SU-DHL-6 (cell line): ENCODE results near the gene ZNF433.
"Not testable (repeated sequence)": the region's sequence is repeated elsewhere in the genome, so short reads cannot be mapped to it uniquely, and the experiment has no call there.

Source experiments
- H2AFZ ChIP-seq: fragments of 200-600 bp; sonication (generic); 2 replicates; pipeline ENCODE4 v1.6.1; 2014; ENCODE audit warnings: low read depth, mild to moderate bottlenecking, moderate library complexity, mixed read lengths, antibody characterized with exemption, low read length; ENCODE audit not compliant: severe bottlenecking
- H3F3A ChIP-seq: fragments of 200-600 bp; shearing (Covaris generic); 2 replicates; pipeline ENCODE4 v1.6.0; 2016; ENCODE audit warnings: antibody characterized with exemption, mild to moderate bottlenecking; ENCODE audit not compliant: insufficient read depth
- H3K27ac ChIP-seq: fragments of 200-600 bp; sonication (generic); 2 replicates; pipeline ENCODE4 v1.5.1; 2016; ENCODE audit warnings: low read depth, mild to moderate bottlenecking, low read length, moderate library complexity, mixed read lengths
- H3K27me3 ChIP-seq: fragments of 200-600 bp; sonication (generic), shearing (Covaris generic); 2 replicates; pipeline ENCODE4 v1.6.0; 2014; ENCODE audit warnings: mild to moderate bottlenecking, low read length
- H3K36me3 ChIP-seq: fragments of 200-600 bp; sonication (generic); 2 replicates; pipeline ENCODE4 v1.6.1; 2014; ENCODE audit warnings: mild to moderate bottlenecking, low read length, mixed read lengths
- H3K4me2 ChIP-seq: fragments of 300-600, 200-600 bp; shearing (Covaris generic), sonication (generic); 2 replicates; pipeline ENCODE4 v1.6.0; 2014; ENCODE audit warnings: low read length, low read depth, mild to moderate bottlenecking; ENCODE audit not compliant: poor library complexity, severe bottlenecking
- H3K4me3 ChIP-seq: fragments of 200-600 bp; sonication (generic); 2 replicates; pipeline ENCODE4 v1.5.1; 2014; ENCODE audit warnings: antibody characterized with exemption, low read length, mild to moderate bottlenecking, mixed read lengths; ENCODE audit not compliant: insufficient read depth, poor library complexity, severe bottlenecking
- H3K79me2 ChIP-seq: fragments of 200-600 bp; sonication (generic); 2 replicates; pipeline ENCODE4 v1.6.1; 2014; ENCODE audit warnings: mild to moderate bottlenecking, low read length, moderate library complexity; ENCODE audit not compliant: insufficient read depth
- H3K9ac ChIP-seq: fragments of 200-600 bp; sonication (generic); 2 replicates; pipeline ENCODE4 v1.7.0; 2014; ENCODE audit warnings: mild to moderate bottlenecking, low read length
- H3K9me2 ChIP-seq: fragments of 200-600 bp; sonication (generic); replicated peaks from 2 replicates; pipeline ENCODE4 v1.6.1; 2014; ENCODE audit warnings: low read length; ENCODE audit not compliant: insufficient read depth
- H3K9me3 ChIP-seq: fragments of 200-600 bp; sonication (generic); 2 replicates; pipeline ENCODE4 v1.6.1; 2014; ENCODE audit warnings: low read length, mixed read lengths; ENCODE audit not compliant: insufficient read depth
- H4K20me1 ChIP-seq: fragments of 200-600 bp; sonication (generic); 2 replicates; pipeline ENCODE4 v1.6.1; 2014; ENCODE audit warnings: low read depth, mild to moderate bottlenecking, antibody characterized with exemption, low read length, moderate library complexity, mixed read lengths
- CTCF ChIP-seq: fragments of 200-600 bp; sonication (generic); IDR thresholded peaks from one replicate; pipeline ENCODE4 v1.5.1; 2017; ENCODE audit warnings: antibody characterized with exemption, mild to moderate bottlenecking, low read length, moderate library complexity; ENCODE audit not compliant: insufficient read depth, poor library complexity, severe bottlenecking
- EZH2phosphoT487 ChIP-seq: fragments of 200-600 bp; sonication (generic), shearing (Covaris generic); conservative IDR thresholded peaks from 2 replicates; pipeline ENCODE4 v1.6.1; 2018; ENCODE audit warnings: mild to moderate bottlenecking, antibody characterized with exemption, low read length, moderate library complexity, mixed read lengths

ZNF433 gene

GRCh38 chr19:12035220-12036172 is at the start of gene ZNF433:
ZNF433 (minus strand) TSS chr19:12035679; CDS start chr19:12035539, 140 bp downstream.
- no peaks in the 10 kb centered on the region for H3K79me2 ChIP-seq
- no peaks in the 10 kb centered on the region for H3K9me3 ChIP-seq
- H2AFZ ChIP-seq, result peak within 1 kb of the TSS; percentile 86
- TF ChIP-seq CTCF (no peak), EZH2phosphoT487 (no peak)
- H3K27me3 ChIP-seq, result no peaks in the 10 kb centered on the region
- H3K9me2 ChIP-seq, result no peaks in the 10 kb centered on the region
- peak within 1 kb of the TSS; percentile 52 for H3K4me3 ChIP-seq
- H3K4me2 ChIP-seq, result peak within 1 kb of the TSS; percentile 57
- no peaks in the 10 kb centered on the region for H3F3A ChIP-seq
- H3K9ac ChIP-seq, result peak within 1 kb of the TSS; percentile 48
- no peak within 1 kb of the TSS for H3K27ac ChIP-seq
- no peaks in the 10 kb centered on the region for H4K20me1 ChIP-seq
- H3K36me3 ChIP-seq, result no peaks in the 10 kb centered on the region

GRCh38 chr19:12083336-12083735 is 47.9 kb upstream of the ZNF433 start:
- not testable (repeated sequence) for H3K9ac ChIP-seq, H2AFZ ChIP-seq, H3K4me2 ChIP-seq, H3K79me2 ChIP-seq, H3K27ac ChIP-seq, H3K9me3 ChIP-seq, H3K27me3 ChIP-seq, H3K9me2 ChIP-seq, H3K36me3 ChIP-seq, H3K4me3 ChIP-seq, H4K20me1 ChIP-seq, H3F3A ChIP-seq

GRCh38 chr19:12077375-12077774 is 41.9 kb upstream of the ZNF433 start:
- H2AFZ ChIP-seq, result no peak overlapping the region
- H3K4me3 ChIP-seq, result no peak overlapping the region
- no peaks in the 10 kb centered on the region for H3K9me2 ChIP-seq
- TF ChIP-seq EZH2phosphoT487 (no peak), CTCF (no peak)
- H3K27ac ChIP-seq, result no peak overlapping the region
- no peaks in the 10 kb centered on the region for H3K27me3 ChIP-seq
- H3K4me2 ChIP-seq, result no peak overlapping the region
- no peaks in the 10 kb centered on the region for H4K20me1 ChIP-seq
- H3F3A ChIP-seq, result no peaks in the 10 kb centered on the region; the same call in 1 of the 2 replicates
- H3K79me2 ChIP-seq, result no peaks in the 10 kb centered on the region
- no peak overlapping the region for H3K9ac ChIP-seq
- peaks cover 53% of the 10 kb centered on the region for H3K36me3 ChIP-seq
- H3K9me3 ChIP-seq, result peaks cover 52% of the 10 kb centered on the region

DNA sequence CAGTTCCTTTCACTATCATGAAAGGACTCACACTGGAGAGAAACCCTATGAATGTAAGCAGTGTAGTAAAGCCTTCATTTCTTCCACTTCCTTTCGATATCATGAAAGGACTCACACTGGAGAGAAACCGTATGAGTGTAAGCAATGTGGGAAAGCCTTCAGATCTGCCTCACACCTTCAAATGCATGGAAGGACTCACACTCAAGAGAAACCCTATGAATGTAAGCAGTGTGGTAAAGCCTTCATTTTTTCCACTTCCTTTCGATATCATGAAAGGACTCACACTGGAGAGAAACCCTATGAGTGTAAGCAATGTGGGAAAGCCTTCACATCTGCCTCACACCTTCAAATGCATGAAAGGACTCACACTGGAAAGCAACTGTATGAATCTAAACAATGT is 40.9 kb upstream of the ZNF433 start:
- not testable (repeated sequence) for H3K79me2 ChIP-seq, H3K9ac ChIP-seq, H3K27me3 ChIP-seq, H3K4me2 ChIP-seq, H3K9me2 ChIP-seq, H2AFZ ChIP-seq, H4K20me1 ChIP-seq, H3K27ac ChIP-seq, H3K4me3 ChIP-seq, H3F3A ChIP-seq
- peaks cover 52% of the 10 kb centered on the region for H3K9me3 ChIP-seq
- peaks cover 53% of the 10 kb centered on the region for H3K36me3 ChIP-seq
